Natural killer cell (primary cell): ENCODE measurements around the gene ZBTB17. TPM values are rescaled to one million over a fixed set of nuclear protein-coding genes. Genes with fewer than 3 reads are reported as not detected.

ENCODE experiments used
- ATAC-seq, 3 donors: fragments of 150-1000 bp in 2 of 3; fragments of 200-7000 bp in 1 of 3; cut with Tn5 transposase; 1 replicate in 1 of 3; 2 replicates in 2 of 3; pipeline ENCODE4 v1.10.0; 2021; ENCODE audit warnings: mild to moderate bottlenecking in 2 of 3, moderate library complexity in 2 of 3
- DNase-seq, 2 donors: peaks; one replicate each; pipeline versions ENCODE4 v3.0.0 to v3.0.0-alpha.2; 2013 to 2021; ENCODE audit warnings: mixed read lengths in 1 of 2
- H3K27ac ChIP-seq: one replicate; pipeline ENCODE4 v1.5.1; 2013; ENCODE audit warnings: mild to moderate bottlenecking, low read length
- H3K27me3 ChIP-seq: one replicate; pipeline ENCODE4 v1.6.1; 2013; ENCODE audit warnings: low read length; ENCODE audit not compliant: control insufficient read depth, insufficient read depth
- H3K36me3 ChIP-seq: one replicate; pipeline ENCODE4 v1.6.1; 2013; ENCODE audit warnings: low read length; ENCODE audit not compliant: control insufficient read depth, insufficient read depth
- H3K4me1 ChIP-seq: one replicate; pipeline ENCODE4 v1.6.1; 2013; ENCODE audit warnings: low read length; ENCODE audit not compliant: control insufficient read depth, insufficient read depth
- H3K4me3 ChIP-seq: one replicate; pipeline ENCODE4 v1.5.1; 2013; ENCODE audit warnings: low read length
- H3K9me3 ChIP-seq: one replicate; pipeline ENCODE4 v1.6.1; 2013; ENCODE audit warnings: low read length; ENCODE audit not compliant: control insufficient read depth, insufficient read depth
- H3K27ac Mint-ChIP-seq, 2 donors: one replicate each; pipeline ENCODE4 v1.8.0; 2022; ENCODE audit warnings: mild to moderate bottlenecking in 2 of 2, mixed read lengths in 2 of 2, moderate library complexity in 1 of 2
- H3K27me3 Mint-ChIP-seq, 2 donors: one replicate each; pipeline ENCODE4 v1.8.0; 2022; ENCODE audit warnings: low read depth in 2 of 2, mixed read lengths in 2 of 2
- H3K36me3 Mint-ChIP-seq: one replicate; pipeline ENCODE4 v1.8.0; 2022; ENCODE audit warnings: mixed read lengths
- H3K4me1 Mint-ChIP-seq, 2 donors: one replicate each; pipeline ENCODE4 v1.8.0; 2022; ENCODE audit warnings: mixed read lengths in 2 of 2
- H3K4me3 Mint-ChIP-seq: one replicate; pipeline ENCODE4 v1.8.0; 2022; ENCODE audit warnings: mild to moderate bottlenecking, moderate library complexity, mixed read lengths
- H3K9me3 Mint-ChIP-seq, 2 donors: one replicate each; pipeline ENCODE4 v1.8.0; 2022; ENCODE audit warnings: mixed read lengths in 2 of 2
- WGBS: methylation state at CpG from one replicate; pipeline ENCODE4 v1.1.7; 2013; ENCODE audit warnings: missing lambda C conversion rate; ENCODE audit not compliant: insufficient coverage; 5-methylcytosine and 5-hydroxymethylcytosine counted together
- intact Hi-C: fragments of 100-400 bp; cut with micrococcal nuclease; formaldehyde crosslinking; loops from one replicate; pipeline ENCODE4 v1.14.2; 2022
- total RNA-seq, 4 donors: library from RNA; stranded (reverse); fragments of 120-200 nt in 1 of 4; gene quantifications; one replicate each; pipeline versions ENCODE4 v1.2.3 to v1.2.4, GENCODE V29; 2013 to 2022
- TF ChIP-seq, protein P1 (sequence below): fragments of 200-600 bp; IDR thresholded peaks from one replicate; pipeline ENCODE4 v1.8.0; 2022; ENCODE audit warnings: antibody characterized with exemption

Gene ZBTB17
- total RNA-seq, 3 donors from 2014 or later (not counting 1 experiment from before 2014, with no cell fraction given) = 86.0 to 100 (median 86.9) TPM

DNA sequence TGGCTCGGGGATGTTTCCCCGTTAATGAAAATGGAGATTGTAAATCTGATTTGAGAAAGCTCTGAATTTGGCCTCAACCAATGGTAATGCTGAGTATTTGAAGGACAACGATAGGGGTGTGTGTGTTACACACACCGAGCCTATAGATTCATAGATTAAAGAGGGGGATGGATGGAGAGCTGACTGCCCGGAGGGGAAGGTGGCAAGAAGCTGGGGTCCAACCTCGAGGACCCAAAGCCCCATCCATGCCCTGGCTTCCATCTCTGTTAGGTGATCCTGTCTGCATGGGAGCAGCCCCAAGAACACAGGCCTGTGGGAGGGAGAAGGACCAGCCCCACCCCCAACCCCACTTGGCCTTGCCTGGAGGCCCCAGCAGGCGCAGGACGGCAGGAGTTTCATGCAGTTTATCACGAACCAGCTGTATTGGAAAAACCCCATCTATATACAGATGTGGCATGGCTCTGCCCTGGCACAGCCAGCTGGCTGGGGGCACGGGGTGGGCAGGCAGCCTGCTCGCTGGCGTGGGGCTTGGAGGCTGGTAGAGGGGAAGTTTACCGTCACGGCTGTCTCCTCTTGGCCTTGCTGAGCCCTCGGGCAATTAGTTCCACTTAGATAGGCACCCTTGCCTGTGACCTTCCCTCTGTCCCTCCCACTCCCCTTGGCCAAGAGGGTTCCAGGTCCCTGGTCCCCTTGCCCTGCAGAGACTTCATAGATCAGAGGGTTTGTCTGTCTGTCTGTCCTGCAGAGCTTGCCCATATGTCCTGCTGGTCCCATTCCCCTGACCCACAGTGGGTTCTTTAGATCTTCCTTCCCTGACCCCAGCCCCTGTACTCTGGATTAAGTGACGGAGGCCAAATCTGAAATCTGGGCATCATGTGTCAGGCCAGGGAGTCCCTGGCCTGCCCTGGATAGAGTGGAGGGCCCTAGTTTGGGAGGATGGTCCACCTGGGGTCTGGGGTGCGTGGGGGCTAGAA lies 38.9 kb upstream of the ZBTB17 start:
- Mint-ChIP-seq H3K27me3 (no peaks in the 10 kb centered on the region), H3K36me3 (no peaks in the 10 kb centered on the region), H3K9me3 (no peaks in the 10 kb centered on the region), H3K4me3 (peak overlapping the region; percentile 21), H3K27ac (peak overlapping the region; percentile 26 to 87), H3K4me1 (peaks cover 0 to 11% of the 10 kb centered on the region in 2 donors)
- 64% methylated on average over 17 of the region's 17 CpGs for WGBS
- Histone ChIP-seq H3K4me1 (peaks cover 16% of the 10 kb centered on the region), H3K27ac (no peak overlapping the region), H3K9me3 (no peaks in the 10 kb centered on the region), H3K36me3 (no peaks in the 10 kb centered on the region), H3K27me3 (no peaks in the 10 kb centered on the region), H3K4me3 (no peak overlapping the region)
- intact Hi-C loops = no loop called here
- TF ChIP-seq, protein P1, sequence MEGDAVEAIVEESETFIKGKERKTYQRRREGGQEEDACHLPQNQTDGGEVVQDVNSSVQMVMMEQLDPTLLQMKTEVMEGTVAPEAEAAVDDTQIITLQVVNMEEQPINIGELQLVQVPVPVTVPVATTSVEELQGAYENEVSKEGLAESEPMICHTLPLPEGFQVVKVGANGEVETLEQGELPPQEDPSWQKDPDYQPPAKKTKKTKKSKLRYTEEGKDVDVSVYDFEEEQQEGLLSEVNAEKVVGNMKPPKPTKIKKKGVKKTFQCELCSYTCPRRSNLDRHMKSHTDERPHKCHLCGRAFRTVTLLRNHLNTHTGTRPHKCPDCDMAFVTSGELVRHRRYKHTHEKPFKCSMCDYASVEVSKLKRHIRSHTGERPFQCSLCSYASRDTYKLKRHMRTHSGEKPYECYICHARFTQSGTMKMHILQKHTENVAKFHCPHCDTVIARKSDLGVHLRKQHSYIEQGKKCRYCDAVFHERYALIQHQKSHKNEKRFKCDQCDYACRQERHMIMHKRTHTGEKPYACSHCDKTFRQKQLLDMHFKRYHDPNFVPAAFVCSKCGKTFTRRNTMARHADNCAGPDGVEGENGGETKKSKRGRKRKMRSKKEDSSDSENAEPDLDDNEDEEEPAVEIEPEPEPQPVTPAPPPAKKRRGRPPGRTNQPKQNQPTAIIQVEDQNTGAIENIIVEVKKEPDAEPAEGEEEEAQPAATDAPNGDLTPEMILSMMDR = no peak
- DNase-seq (no peak), ATAC-seq (no peak)

DNA sequence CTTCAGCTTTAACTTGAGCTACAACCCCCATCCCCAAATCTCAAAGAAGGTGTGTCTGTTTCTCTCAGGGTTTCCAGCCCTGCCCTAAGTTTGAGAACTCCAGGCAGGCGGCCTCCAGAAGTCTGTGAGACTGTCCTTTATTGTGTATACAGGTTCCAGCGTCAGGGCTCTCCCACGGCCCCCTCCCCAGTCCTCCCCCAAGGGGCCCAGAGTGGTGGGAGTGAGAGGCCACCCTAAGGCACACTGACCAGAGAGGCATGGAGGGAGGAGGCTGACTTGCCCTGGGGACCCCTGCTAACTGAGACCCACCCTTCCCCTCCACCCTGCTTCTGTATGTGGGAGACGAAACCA lies 38.0 kb upstream of the ZBTB17 start:
- intact Hi-C loops = no loop called here
- no peak for DNase-seq
- H3K36me3 Mint-ChIP-seq = no peaks in the 10 kb centered on the region

DNA sequence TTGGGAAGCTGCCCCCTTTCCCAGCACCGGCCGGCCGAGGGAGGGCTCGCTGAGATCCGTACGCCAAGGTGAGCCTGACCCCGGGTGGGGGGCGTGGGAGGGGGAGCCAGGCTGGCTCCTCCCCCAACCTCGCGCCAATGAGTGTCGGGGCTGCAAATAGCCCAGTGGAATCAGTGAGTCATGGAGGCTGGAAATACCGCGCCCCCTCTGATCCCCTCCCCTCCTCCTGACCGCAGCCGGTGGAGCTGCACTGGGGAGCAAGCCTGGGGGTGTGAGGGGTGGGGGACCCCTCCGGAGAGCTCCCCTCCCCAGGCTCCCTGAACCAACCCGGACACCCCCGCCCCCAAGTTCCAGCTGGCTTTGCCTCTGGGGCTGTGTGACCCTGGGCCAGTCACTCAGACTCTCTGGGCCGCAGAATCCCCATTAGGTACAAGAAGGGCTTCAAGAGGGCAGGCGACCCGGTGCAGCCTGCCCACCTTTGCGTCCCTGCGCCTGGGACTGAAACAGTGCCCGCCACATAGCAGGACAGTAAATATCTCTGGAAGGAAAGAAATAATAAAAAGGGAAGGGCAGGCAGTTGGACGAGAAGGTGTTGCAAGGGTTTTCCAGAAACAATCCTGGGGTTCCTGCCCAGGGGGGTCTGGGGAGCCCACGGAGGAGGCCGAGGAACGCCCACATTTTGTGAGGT lies 37.5 kb upstream of the ZBTB17 start:
- no peaks in the 10 kb centered on the region for H3K9me3 ChIP-seq
- Mint-ChIP-seq H3K36me3 (no peaks in the 10 kb centered on the region), H3K27ac (peak overlapping the region; percentile 26 to 87), H3K4me1 (peaks cover 0 to 11% of the 10 kb centered on the region in 2 donors), H3K4me3 (peak overlapping the region; percentile 31), H3K27me3 (no peaks in the 10 kb centered on the region), H3K9me3 (no peaks in the 10 kb centered on the region)
- H3K27me3 ChIP-seq = no peaks in the 10 kb centered on the region
- H3K4me3 ChIP-seq = no peak overlapping the region
- no peaks in the 10 kb centered on the region for H3K36me3 ChIP-seq
- H3K27ac ChIP-seq = no peak overlapping the region
- H3K4me1 ChIP-seq = peaks cover 16% of the 10 kb centered on the region
- intact Hi-C loops = no loop called here
- ATAC-seq = peak in 2 of 3 donors; percentile 69 to 85
- TF ChIP-seq, protein P1 = no peak
- WGBS = 34% methylated on average over 23 of the region's 28 CpGs
- peak; percentile 42 to 59 for DNase-seq

More for the DNA sequence above, 38.0 kb upstream of the ZBTB17 start:
- H3K27me3 Mint-ChIP-seq = no peaks in the 10 kb centered on the region
- H3K27ac ChIP-seq = no peak overlapping the region
- H3K9me3 Mint-ChIP-seq = no peaks in the 10 kb centered on the region
- H3K36me3 ChIP-seq = no peaks in the 10 kb centered on the region
- H3K4me1 Mint-ChIP-seq = peaks cover 0 to 11% of the 10 kb centered on the region in 2 donors
- H3K27me3 ChIP-seq = no peaks in the 10 kb centered on the region
- ATAC-seq = no peak
- H3K4me1 ChIP-seq = peaks cover 16% of the 10 kb centered on the region
- H3K9me3 ChIP-seq = no peaks in the 10 kb centered on the region
- H3K4me3 Mint-ChIP-seq = peak overlapping the region; percentile 25
- TF ChIP-seq, protein P1 = no peak
- H3K27ac Mint-ChIP-seq = peak overlapping the region; percentile 26 to 87
- no peak overlapping the region for H3K4me3 ChIP-seq
- WGBS = no CpG with 5 or more reads among the region's 4 CpGs
